NOMO-1 (cell line): Measurements from ENCODE around the gene SYMPK.

Source experiments
- DNase-seq, 2 experiments: peaks; one replicate each; lab custom pipeline; 2025; ENCODE audit not compliant: unreplicated experiment in 2 of 2; lab: John Stamatoyannopoulos, UW

SYMPK gene

GRCh38 chr19:45768655-45768983 lies 94.3 kb downstream of the SYMPK start:
- peak; percentile 19 to 27 for DNase-seq

DNA sequence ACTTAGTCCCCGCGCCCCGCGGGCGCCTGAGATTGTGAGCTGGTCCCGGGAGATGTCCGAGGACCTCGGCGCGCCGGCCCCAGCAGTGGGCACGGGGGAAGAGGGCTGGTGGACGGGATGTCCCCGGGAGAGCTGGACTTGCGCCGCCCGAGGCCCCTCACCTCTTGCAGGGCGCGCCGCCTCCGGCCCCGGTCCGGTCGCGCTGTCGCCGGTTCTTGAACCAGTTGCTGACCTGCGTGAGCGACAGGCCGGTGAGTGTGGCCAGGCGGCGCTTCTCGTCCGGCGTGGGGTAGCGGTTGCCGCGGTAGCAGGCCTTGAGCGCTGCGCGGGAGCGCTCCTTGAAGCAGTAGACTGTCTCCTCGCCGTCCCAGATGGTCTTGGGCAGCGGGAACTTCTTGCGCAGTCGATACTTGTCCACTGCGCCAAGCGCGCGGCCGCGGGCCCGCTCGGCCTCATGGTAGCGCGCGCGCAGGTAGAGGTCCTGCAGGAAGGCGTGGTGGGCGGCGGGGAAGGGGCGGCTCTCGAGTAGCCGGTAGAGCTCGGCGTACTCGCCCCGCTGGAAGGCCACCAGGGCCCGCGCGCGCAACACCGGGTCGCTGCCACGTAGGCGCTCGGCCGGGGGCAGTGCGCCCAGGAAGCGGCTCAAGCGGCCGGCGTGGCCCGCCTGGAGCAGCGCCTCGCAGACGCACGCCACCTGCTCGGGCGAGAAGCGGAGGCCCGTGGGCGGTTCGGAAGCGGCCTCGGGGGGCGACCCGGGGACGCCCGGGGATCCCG lies 94.9 kb downstream of the SYMPK start:
- DNase-seq = no peak

- DNase-seq = no peak
Measured at GRCh38 chr19:45767410-45767880, 95.5 kb downstream of the SYMPK start.

GRCh38 chr19:45766869-45767346 lies 96.0 kb downstream of the SYMPK start:
- DNase-seq = no peak

- DNase-seq = no peak
Measured at GRCh38 chr19:45766296-45766868, 96.6 kb downstream of the SYMPK start.

- DNase-seq = no peak
Measured at GRCh38 chr19:45765702-45766295, 97.1 kb downstream of the SYMPK start.
